Right atrium auricular region (tissue), 2 donors: ENCODE measurements around the gene RAVER1. TPM values are rescaled to one million over a fixed set of nuclear protein-coding genes. Genes with fewer than 3 reads are reported as not detected.

Experiments
- DNase-seq: peaks from one replicate; pipeline ENCODE4 v3.0.0-alpha.2; 2019; ENCODE audit warnings: low spot score
- H3K27ac ChIP-seq, 2 donors: fragments of 200-600 bp; sonication (generic); 1 replicate in 1 of 2; 2 replicates in 1 of 2; pipeline ENCODE4 v1.5.1; 2016 to 2019
- H3K27me3 ChIP-seq, 2 donors: fragments of 200-600 bp; sonication (generic); one replicate each; pipeline versions ENCODE4 v1.5.1 to v1.6.0; 2017 to 2019
- H3K36me3 ChIP-seq: fragments of 200-600 bp; sonication (generic); one replicate; pipeline ENCODE4 v1.5.1; 2016
- H3K4me1 ChIP-seq, 2 donors: fragments of 200-600 bp; sonication (generic); one replicate each; pipeline versions ENCODE4 v1.5.1 to v1.6.0; 2017 to 2019
- H3K4me3 ChIP-seq, 2 donors: fragments of 200-600 bp; sonication (generic); 1 replicate in 1 of 2; 2 replicates in 1 of 2; pipeline ENCODE4 v1.5.1; 2017 to 2019; ENCODE audit warnings: mild to moderate bottlenecking in 1 of 2, moderate library complexity in 1 of 2
- H3K9me3 ChIP-seq, 2 donors: fragments of 200-600 bp; sonication (generic); one replicate each; pipeline ENCODE4 v1.5.1; 2019
- CTCF ChIP-seq, 2 donors: fragments of 200-600 bp; sonication (generic); IDR thresholded peaks; one replicate each; pipeline ENCODE4 v1.5.1; 2019; ENCODE audit warnings: antibody characterized with exemption in 2 of 2
- total RNA-seq, 2 donors: library from RNA; depleted of rRNA; stranded (reverse); fragments of >200 nt; gene quantifications; one replicate each; pipeline ENCODE4 v1.1.0, GENCODE V29; 2016

The RAVER1 gene
- total RNA-seq, 2 donors from 2014 or later: 14.8 to 24.8 TPM

GRCh38 chr19:10271543-10272086 is 61.7 kb downstream of the RAVER1 start:
- Histone ChIP-seq H3K36me3 (no peaks in the 10 kb centered on the region), H3K4me3 (peak overlapping the region; percentile 27 to 54), H3K9me3 (no peaks in the 10 kb centered on the region), H3K4me1 (peaks cover 0 to 34% of the 10 kb centered on the region in 2 donors), H3K27me3 (peaks cover 0 to 5% of the 10 kb centered on the region in 2 donors), H3K27ac (peak overlapping the region; percentile 73 to 85)
- TF ChIP-seq CTCF (IDR thresholded peaks at IDR 0.05): no peak
- no peak for DNase-seq

GRCh38 chr19:10270616-10271394 is 62.5 kb downstream of the RAVER1 start, which contains the start of gene ICAM1:
ICAM1 (plus strand) TSS chr19:10271120; CDS start chr19:10271160, 40 bp downstream.
- Histone ChIP-seq H3K9me3 (no peaks in the 10 kb centered on the region), H3K4me3 (peak within 1 kb of the TSS; percentile 27 to 54), H3K27ac (peak within 1 kb of the TSS; percentile 73 to 85), H3K36me3 (no peaks in the 10 kb centered on the region), H3K27me3 (peaks cover 0 to 5% of the 10 kb centered on the region in 2 donors), H3K4me1 (peaks cover 0 to 34% of the 10 kb centered on the region in 2 donors)
- DNase-seq: peak; percentile 88
- no peak for TF ChIP-seq CTCF (IDR thresholded peaks at IDR 0.05)

GRCh38 chr19:10270180-10270615 is 63.1 kb downstream of the RAVER1 start:
- Histone ChIP-seq H3K4me1 (peaks cover 0 to 34% of the 10 kb centered on the region in 2 donors), H3K4me3 (peak overlapping the region; percentile 27 to 54), H3K27me3 (peaks cover 0 to 5% of the 10 kb centered on the region in 2 donors), H3K36me3 (no peaks in the 10 kb centered on the region), H3K27ac (peak overlapping the region; percentile 73 to 85), H3K9me3 (no peaks in the 10 kb centered on the region)
- no peak for TF ChIP-seq CTCF (IDR thresholded peaks at IDR 0.05)
- peak; percentile 84 for DNase-seq

- Histone ChIP-seq H3K36me3 (no peaks in the 10 kb centered on the region), H3K27me3 (peaks cover 0 to 5% of the 10 kb centered on the region in 2 donors), H3K4me1 (peaks cover 0 to 34% of the 10 kb centered on the region in 2 donors), H3K4me3 (peak overlapping the region; percentile 27 to 54), H3K27ac (peak overlapping the region; percentile 73 to 85), H3K9me3 (no peaks in the 10 kb centered on the region)
- peak; percentile 89 to 98 for TF ChIP-seq CTCF (IDR thresholded peaks at IDR 0.05)
- peak; percentile 93 for DNase-seq
Measured at GRCh38 chr19:10269333-10270179, 63.8 kb downstream of the RAVER1 start.

GRCh38 chr19:10268071-10268470 is 65.3 kb downstream of the RAVER1 start:
- Histone ChIP-seq H3K4me1 (peaks cover 0 to 34% of the 10 kb centered on the region in 2 donors), H3K27me3 (peaks cover 0 to 5% of the 10 kb centered on the region in 2 donors), H3K27ac (peak overlapping the region; percentile 42 to 68), H3K9me3 (no peaks in the 10 kb centered on the region), H3K4me3 (no peak overlapping the region), H3K36me3 (no peaks in the 10 kb centered on the region)
- DNase-seq: no peak
- no peak for TF ChIP-seq CTCF (IDR thresholded peaks at IDR 0.05)
